NB4 (cell line): ENCODE measurements around the gene UBE2Q2.

Experiments used
- CTCF ChIP-seq: IDR thresholded peaks from one replicate; pipeline ENCODE4 v1.5.1; 2012; ENCODE audit warnings: low read depth, low read length
- MAX ChIP-seq: IDR thresholded peaks from 2 replicates; pipeline ENCODE4 v1.6.1; 2011; ENCODE audit warnings: low read depth, low read length
- POLR2A ChIP-seq: IDR thresholded peaks from 2 replicates; pipeline ENCODE4 v1.6.1; 2011; ENCODE audit warnings: mild to moderate bottlenecking; ENCODE audit not compliant: insufficient read length; ENCODE audit errors: extremely low read depth

GRCh38 chr15:75905231-75905630 is 62.0 kb downstream of the UBE2Q2 start:
- TF ChIP-seq CTCF (no peak), POLR2A (no peak), MAX (no peak)
